ENCODE results near the gene CHMP4A. TPM values are rescaled to one million over a fixed set of nuclear protein-coding genes. Genes with fewer than 3 reads are reported as not detected.
"Not testable (repeated sequence)": the region's sequence is repeated elsewhere in the genome, so short reads cannot be mapped to it uniquely, and the experiment has no call there.

CHMP4A gene
- total and polyA plus RNA-seq, 4 experiments from 2014 or later: 99.3 to 194 (median 133) TPM

GRCh38 chr14:24206260-24207103, 6.8 kb downstream of the CHMP4A start:
- H3K9me3 Mint-ChIP-seq: peaks cover 0 to 5% (median 0%) of the 10 kb centered on the region in 8 donors
- Histone ChIP-seq H3K9me3 (ENCODE audit: control insufficient read depth in 1 of 2, low read length in 2 of 2) (no peaks in the 10 kb centered on the region), H3K36me3 (ENCODE audit: insufficient read depth, low read length) (peaks cover 58% of the 10 kb centered on the region), H3K4me1 (ENCODE audit: insufficient read depth, low read length) (peaks cover 5% of the 10 kb centered on the region), H3K4me3 (ENCODE audit: low read length in 2 of 2) (no peak overlapping the region), H3K27me3 (ENCODE audit: insufficient read depth, low read length) (no peaks in the 10 kb centered on the region), H3K27ac (ENCODE audit: low read depth, low read length) (no peak overlapping the region)
- intact Hi-C loops (cut with micrococcal nuclease): no loop called here
- H3K27me3 Mint-ChIP-seq: no peaks in the 10 kb centered on the region
- peak overlapping the region in 4 of 7 donors; percentile 16 to 52 (median 28) for H3K27ac Mint-ChIP-seq
- DNase-seq: no peak
- CTCF ChIA-PET (ENCODE audit: partially characterized antibody): interaction anchor here (0.6 to 1.2 kb wide), 2 partner anchors 46 to 91 kb away, joined by 3 to 4 read pairs; partner anchors contain the start of gene IRF9
- H3K36me3 Mint-ChIP-seq: peaks cover 59 to 75% of the 10 kb centered on the region in 2 donors
- peaks cover 14 to 45% (median 30%) of the 10 kb centered on the region in 4 donors for H3K4me1 Mint-ChIP-seq
- peak overlapping the region in 1 of 8 donors; percentile 40 for H3K4me3 Mint-ChIP-seq
- POLR2A ChIA-PET (ENCODE audit: partially characterized antibody): interaction anchor here (0.8 to 5.2 kb wide), 4 partner anchors 9 to 91 kb away, joined by 3 to 32 read pairs (median 10); partner anchors contain the start of genes MDP1, NRL, PSME2 and TM9SF1

DNA sequence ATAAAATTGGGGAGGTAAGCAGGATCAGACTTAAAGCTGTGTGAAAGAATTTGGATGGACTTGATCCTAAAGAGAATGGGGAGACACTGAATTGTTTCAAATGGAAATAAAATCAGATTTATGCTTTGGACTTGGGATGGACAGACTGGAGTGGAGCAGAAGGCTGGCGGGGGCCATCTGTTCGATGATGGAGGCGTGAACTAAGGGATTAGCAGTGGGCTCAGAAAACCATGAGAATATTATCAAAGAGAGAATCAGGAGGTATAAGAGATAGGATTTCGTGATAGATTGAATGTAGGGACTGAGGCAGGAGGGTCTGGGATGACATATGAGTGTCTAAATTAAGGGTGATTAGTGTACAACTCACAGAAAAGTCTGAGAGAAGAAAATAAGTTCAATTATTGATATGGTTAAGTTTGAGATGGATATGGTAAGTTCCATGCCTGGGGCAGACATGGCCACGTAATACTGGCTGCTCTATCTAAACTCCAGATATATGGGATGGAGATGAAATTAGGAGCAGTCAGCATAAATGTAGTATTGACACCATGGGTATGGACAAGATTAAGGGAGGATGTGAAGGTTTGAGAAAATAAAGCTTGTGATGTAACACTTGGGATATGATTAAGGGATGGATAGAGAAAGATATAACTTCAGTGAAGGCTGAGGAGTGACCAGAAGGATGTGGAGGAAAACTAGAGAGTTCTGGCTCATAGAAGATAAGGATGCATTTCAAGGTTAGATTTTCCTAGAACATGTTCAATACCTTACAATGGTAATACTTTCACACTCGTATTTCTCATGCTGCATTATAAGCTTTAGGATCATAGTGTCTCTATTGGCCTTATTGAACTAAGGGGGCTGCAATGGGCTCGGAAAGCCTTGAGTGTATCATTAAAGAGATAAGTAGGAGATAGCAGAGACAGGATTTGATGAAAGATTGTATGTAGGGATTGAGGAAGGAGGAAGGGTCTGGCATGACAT, 8.8 kb downstream of the CHMP4A start:
- no peak overlapping the region for H3K4me3 ChIP-seq (ENCODE audit: low read length in 2 of 2)
- peak overlapping the region in 6 of 7 donors; percentile 2 to 47 (median 37) for H3K27ac Mint-ChIP-seq
- no peak for DNase-seq
- H3K27ac ChIP-seq (ENCODE audit: low read depth, low read length): no peak overlapping the region
- no peaks in the 10 kb centered on the region for H3K4me1 ChIP-seq (ENCODE audit: insufficient read depth, low read length)
- POLR2A ChIA-PET (ENCODE audit: partially characterized antibody): interaction anchor here (0.9 to 5.2 kb wide), 3 partner anchors 9 to 16 kb away, joined by 3 to 32 read pairs (median 7); partner anchors contain the start of genes IPO4 and TM9SF1
- H3K36me3 ChIP-seq (ENCODE audit: insufficient read depth, low read length): peaks cover 40% of the 10 kb centered on the region
- no peaks in the 10 kb centered on the region for H3K27me3 ChIP-seq (ENCODE audit: insufficient read depth, low read length)
- intact Hi-C loops (cut with micrococcal nuclease): no loop called here
- H3K9me3 ChIP-seq (ENCODE audit: control insufficient read depth in 1 of 2, low read length in 2 of 2): no peaks in the 10 kb centered on the region
- CTCF ChIA-PET (ENCODE audit: partially characterized antibody): interaction anchor here (1.3 to 1.5 kb wide), 2 partner anchors 8 to 11 kb away, joined by 3 to 8 read pairs; partner anchors contain the start of gene MDP1
- peaks cover 0 to 7% (median 0%) of the 10 kb centered on the region in 8 donors for H3K9me3 Mint-ChIP-seq
- peaks cover 9 to 32% (median 25%) of the 10 kb centered on the region in 4 donors for H3K4me1 Mint-ChIP-seq
- H3K27me3 Mint-ChIP-seq: no peaks in the 10 kb centered on the region
- no peak overlapping the region for H3K4me3 Mint-ChIP-seq
- peaks cover 48 to 65% of the 10 kb centered on the region in 2 donors for H3K36me3 Mint-ChIP-seq

DNA sequence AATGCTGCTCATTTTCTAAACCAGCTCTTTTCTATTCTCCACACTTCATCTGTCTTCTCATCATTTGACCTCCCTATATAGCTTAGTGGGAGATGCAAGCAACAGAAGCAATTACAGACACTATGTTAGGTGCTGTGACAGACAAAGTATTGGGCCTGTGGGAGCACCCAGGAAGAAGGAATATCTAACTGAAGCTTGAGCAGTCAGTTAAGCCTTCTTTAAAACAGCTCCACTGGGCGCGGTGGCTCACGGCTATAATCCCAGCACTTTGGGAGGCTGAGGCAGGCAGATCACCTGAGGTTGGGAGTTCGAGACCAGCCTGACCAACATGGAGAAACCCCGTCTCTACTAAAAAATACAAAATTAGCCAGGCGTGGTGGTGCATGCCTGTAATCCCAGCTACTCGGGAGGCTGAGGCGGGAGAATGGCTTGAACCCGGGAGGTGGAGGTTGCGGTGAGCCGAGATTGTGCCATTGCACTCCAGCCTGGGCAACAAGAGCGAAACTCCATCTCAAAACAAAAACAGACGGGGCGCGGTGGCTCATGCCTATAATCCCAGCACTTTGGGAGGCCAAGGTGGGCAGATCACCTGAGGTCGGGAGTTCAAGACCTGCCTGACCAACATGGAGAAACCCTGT, 9.9 kb downstream of the CHMP4A start:
- intact Hi-C loops (cut with micrococcal nuclease); H3K27ac ChIP-seq (ENCODE audit: low read depth, low read length); H3K27me3 ChIP-seq (ENCODE audit: insufficient read depth, low read length); H3K9me3 ChIP-seq (ENCODE audit: control insufficient read depth in 1 of 2, low read length in 2 of 2); H3K4me3 ChIP-seq (ENCODE audit: low read length in 2 of 2); DNase-seq; H3K4me1 ChIP-seq (ENCODE audit: insufficient read depth, low read length); H3K4me3 Mint-ChIP-seq; H3K27me3 Mint-ChIP-seq; H3K9me3 Mint-ChIP-seq: not testable (repeated sequence)
- H3K36me3 ChIP-seq (ENCODE audit: insufficient read depth, low read length): peaks cover 29% of the 10 kb centered on the region
- ChIA-PET CTCF (ENCODE audit: partially characterized antibody) (interaction anchor here (0.7 to 1.5 kb wide), 3 partner anchors 9 to 40 kb away, joined by 3 to 8 read pairs (median 3); partner anchors contain the start of gene MDP1), POLR2A (ENCODE audit: partially characterized antibody) (interaction anchor here (0.8 to 5.2 kb wide), 5 partner anchors 8 to 35 kb away, joined by 3 to 32 read pairs (median 7); partner anchors contain the start of genes CHMP4A, IPO4, MDP1 and TM9SF1)
- H3K27ac Mint-ChIP-seq: peak overlapping the region in 3 of 7 donors; percentile 31 to 76 (median 39)
- H3K4me1 Mint-ChIP-seq: peaks cover 17 to 38% (median 34%) of the 10 kb centered on the region in 4 donors
- H3K36me3 Mint-ChIP-seq: peaks cover 53 to 66% of the 10 kb centered on the region in 2 donors

- CTCF ChIA-PET (ENCODE audit: partially characterized antibody); intact Hi-C loops (cut with micrococcal nuclease); H3K9me3 Mint-ChIP-seq; H3K27ac ChIP-seq (ENCODE audit: low read depth, low read length); H3K27me3 ChIP-seq (ENCODE audit: insufficient read depth, low read length); H3K4me1 ChIP-seq (ENCODE audit: insufficient read depth, low read length); H3K4me3 Mint-ChIP-seq; H3K9me3 ChIP-seq (ENCODE audit: control insufficient read depth in 1 of 2, low read length in 2 of 2); H3K4me3 ChIP-seq (ENCODE audit: low read length in 2 of 2); DNase-seq; H3K27me3 Mint-ChIP-seq: not testable (repeated sequence)
- peaks cover 49 to 62% of the 10 kb centered on the region in 2 donors for H3K36me3 Mint-ChIP-seq
- H3K4me1 Mint-ChIP-seq: peaks cover 18 to 39% (median 35%) of the 10 kb centered on the region in 4 donors
- H3K36me3 ChIP-seq (ENCODE audit: insufficient read depth, low read length): peaks cover 21% of the 10 kb centered on the region
- POLR2A ChIA-PET (ENCODE audit: partially characterized antibody): interaction anchor here (1.6 kb wide), 2 partner anchors 11 to 14 kb away, joined by 7 to 8 read pairs; partner anchors contain the start of genes CHMP4A and IPO4
- peak overlapping the region in 1 of 7 donors; percentile 76 for H3K27ac Mint-ChIP-seq
These were observed 10.8 kb downstream of the CHMP4A start for GRCh38 chr14:24202538-24202937.

DNA sequence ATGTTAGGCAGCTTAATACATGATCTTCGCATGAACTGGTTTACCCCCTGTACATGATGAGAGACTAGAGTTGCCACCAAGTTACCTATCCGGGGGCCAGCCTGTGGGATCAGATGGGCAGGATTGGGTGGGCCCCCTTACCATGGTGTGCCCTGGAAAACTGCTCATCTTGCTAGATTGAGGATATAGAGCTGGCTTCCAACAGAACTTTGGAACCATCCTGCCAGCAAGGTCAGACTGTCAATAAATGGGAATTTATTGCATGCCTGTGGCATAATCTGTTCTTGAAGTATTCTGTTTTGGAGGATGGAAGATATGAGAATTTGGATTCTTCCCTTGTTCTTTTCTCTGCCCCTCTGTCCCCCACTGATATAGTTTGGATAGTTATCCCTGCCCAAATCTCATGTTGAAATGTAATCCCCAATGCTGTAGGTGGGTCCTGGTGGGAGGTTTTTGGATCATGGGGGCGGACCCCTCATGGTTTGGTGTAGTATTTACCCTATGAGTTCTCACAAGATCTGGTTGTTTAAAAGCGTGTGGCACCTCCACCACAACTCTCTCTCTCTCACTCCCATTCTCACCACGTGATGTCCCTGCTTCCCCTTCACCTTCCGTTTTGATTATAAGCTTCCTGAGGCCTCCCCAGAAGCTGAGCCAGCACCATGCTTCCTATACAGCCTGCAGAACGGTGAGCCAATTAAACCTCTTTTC, 14.3 kb downstream of the CHMP4A start:
- ChIA-PET CTCF (ENCODE audit: partially characterized antibody) (interaction anchor here (0.7 to 1.1 kb wide), 3 partner anchors 38 to 282 kb away, joined by 3 to 4 read pairs (median 4); partner anchors contain the start of genes IRF9 and TINF2), POLR2A (ENCODE audit: partially characterized antibody) (interaction anchor here (1.0 to 1.5 kb wide), 3 partner anchors 10 to 17 kb away, joined by 3 to 5 read pairs (median 4); partner anchors contain the start of gene MDP1)
- peak overlapping the region in 4 of 8 donors; percentile 32 to 67 (median 50) for H3K4me3 Mint-ChIP-seq
- intact Hi-C loops (cut with micrococcal nuclease): no loop called here
- Histone ChIP-seq H3K36me3 (ENCODE audit: insufficient read depth, low read length) (no peaks in the 10 kb centered on the region), H3K27me3 (ENCODE audit: insufficient read depth, low read length) (no peaks in the 10 kb centered on the region), H3K4me1 (ENCODE audit: insufficient read depth, low read length) (peaks cover 36% of the 10 kb centered on the region), H3K4me3 (ENCODE audit: low read length in 2 of 2) (no peak overlapping the region), H3K27ac (ENCODE audit: low read depth, low read length) (no peak overlapping the region), H3K9me3 (ENCODE audit: control insufficient read depth in 1 of 2, low read length in 2 of 2) (no peaks in the 10 kb centered on the region)
- peaks cover 0 to 9% (median 0%) of the 10 kb centered on the region in 8 donors for H3K9me3 Mint-ChIP-seq
- no peaks in the 10 kb centered on the region for H3K27me3 Mint-ChIP-seq
- peaks cover 32 to 58% (median 43%) of the 10 kb centered on the region in 4 donors for H3K4me1 Mint-ChIP-seq
- no peak for DNase-seq
- H3K36me3 Mint-ChIP-seq: peaks cover 29 to 45% of the 10 kb centered on the region in 2 donors
- peak overlapping the region in 5 of 7 donors; percentile 37 to 97 (median 71) for H3K27ac Mint-ChIP-seq

Measured in CD4-positive, alpha-beta memory T cell (primary cell).